Naive thymus-derived CD8-positive, alpha-beta T cell (primary cell): ENCODE measurements around the gene SMIM43. TPM values are rescaled to one million over a fixed set of nuclear protein-coding genes. Genes with fewer than 3 reads are reported as not detected.

ENCODE experiments used
- ATAC-seq, 2 donors: fragments of 150-1000 bp; cut with Tn5 transposase in 1 of 2; sonication (Bioruptor Pico), chemical (Tn5 transposase) in 1 of 2; 1 replicate in 1 of 2; 2 replicates in 1 of 2; pipeline ENCODE4 v1.10.0; 2021; ENCODE audit warnings: mild to moderate bottlenecking in 2 of 2, moderate library complexity in 2 of 2
- POLR2A ChIA-PET: fragments of 350-600 bp; sonication (Branson Sonifier 250); formaldehyde crosslinking; loops from one replicate; lab custom pipeline; 2021; ENCODE audit warnings: antibody characterized with exemption; lab: Charles Lee
- DNase-seq, 10 donors: peaks; one replicate each; pipeline versions ENCODE4 v3.0.0 to v3.0.0-alpha.2; 2020 to 2022
- H3K27ac Mint-ChIP-seq, 10 donors: one replicate each; pipeline ENCODE4 v1.8.0; 2020 to 2022; ENCODE audit warnings: mild to moderate bottlenecking in 10 of 10, mixed read lengths in 10 of 10, moderate library complexity in 4 of 10, inconsistent platforms in 1 of 10
- H3K27me3 Mint-ChIP-seq, 5 donors: one replicate each; pipeline ENCODE4 v1.8.0; 2021 to 2022; ENCODE audit warnings: mixed read lengths in 5 of 5
- H3K36me3 Mint-ChIP-seq, 3 donors: one replicate each; pipeline ENCODE4 v1.8.0; 2020 to 2022; ENCODE audit warnings: mixed read lengths in 3 of 3, mild to moderate bottlenecking in 2 of 3, inconsistent platforms in 1 of 3
- H3K4me1 Mint-ChIP-seq, 4 donors: one replicate each; pipeline ENCODE4 v1.8.0; 2021 to 2022; ENCODE audit warnings: mixed read lengths in 4 of 4
- H3K4me3 Mint-ChIP-seq, 10 donors: one replicate each; pipeline ENCODE4 v1.8.0; 2020 to 2022; ENCODE audit warnings: mild to moderate bottlenecking in 10 of 10, mixed read lengths in 10 of 10, moderate library complexity in 6 of 10, inconsistent platforms in 1 of 10
- H3K9me3 Mint-ChIP-seq, 9 donors: one replicate each; pipeline ENCODE4 v1.8.0; 2020 to 2022; ENCODE audit warnings: mixed read lengths in 9 of 9, mild to moderate bottlenecking in 3 of 9, inconsistent platforms in 1 of 9, moderate library complexity in 1 of 9
- polyA plus RNA-seq, 3 donors: library from polyadenylated mRNA; unstranded; fragments of 300-500 nt; fragmentation: Illumina TruSeq; gene quantifications; one replicate each; pipeline ENCODE4 v1.2.3, GENCODE V29; 2021
- total RNA-seq, 8 experiments: library from RNA in 2 of 8; stranded (reverse) in 2 of 8; gene quantifications; one replicate each; pipeline ENCODE4 v1.2.3 and lab custom pipeline; 2021 to 2026

SMIM43 gene
- total RNA-seq (not detected), polyA plus RNA-seq (not detected), total RNA-seq (lab: John Stamatoyannopoulos, UW) (0 reads per million in 6 experiments)

DNA sequence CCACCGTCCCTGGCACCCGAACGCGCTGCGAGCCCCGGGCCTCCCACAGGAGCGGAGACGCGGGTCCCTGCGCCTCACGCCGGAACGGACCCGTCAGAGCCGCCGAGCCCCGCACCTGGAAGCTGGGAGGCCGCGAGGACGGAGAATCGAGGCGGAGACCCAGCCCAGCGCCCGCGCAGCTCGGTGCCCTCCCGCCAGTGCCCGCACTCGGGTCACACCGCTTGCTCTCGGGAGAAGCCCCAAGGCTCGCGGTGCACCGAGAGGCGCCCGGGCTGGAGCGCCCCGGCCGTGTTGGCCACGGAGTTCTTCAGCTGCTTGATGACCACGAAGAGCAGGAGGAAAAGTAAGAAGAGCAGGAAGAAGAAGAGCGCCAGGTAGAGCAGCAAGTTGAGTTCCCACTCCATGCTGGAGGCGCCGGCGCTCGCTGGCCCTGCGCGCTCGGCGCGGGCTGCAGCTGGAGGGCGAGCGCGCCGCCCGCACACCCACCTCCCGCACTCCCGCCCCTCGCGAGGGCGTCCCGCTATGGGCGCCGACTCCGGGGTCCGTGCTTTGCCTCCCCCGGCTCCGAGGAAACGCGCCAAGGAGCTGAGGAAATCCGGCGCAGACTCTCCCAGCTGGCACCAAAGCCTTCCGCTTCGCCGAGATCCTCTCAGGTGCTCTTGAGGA is at the start of gene SMIM43:
Gene SMIM43 (minus strand): TSS at position 463 of the 666 bp plus-strand sequence. CDS start 59 bp downstream, at position 404.
- peaks cover 3 to 10% (median 7%) of the 10 kb centered on the region in 4 donors for H3K4me1 Mint-ChIP-seq
- peaks cover 39 to 74% (median 46%) of the 10 kb centered on the region in 5 donors for H3K27me3 Mint-ChIP-seq
- ATAC-seq = no peak
- POLR2A ChIA-PET = no interaction called here
- H3K9me3 Mint-ChIP-seq = no peaks in the 10 kb centered on the region
- H3K36me3 Mint-ChIP-seq = peaks cover 0 to 3% (median 0%) of the 10 kb centered on the region in 3 donors
- peak within 1 kb of the TSS in 9 of 10 donors; percentile 20 to 74 (median 51) for H3K4me3 Mint-ChIP-seq
- peak within 1 kb of the TSS in 1 of 10 donors; percentile 54 for H3K27ac Mint-ChIP-seq
- no peak for DNase-seq

DNA sequence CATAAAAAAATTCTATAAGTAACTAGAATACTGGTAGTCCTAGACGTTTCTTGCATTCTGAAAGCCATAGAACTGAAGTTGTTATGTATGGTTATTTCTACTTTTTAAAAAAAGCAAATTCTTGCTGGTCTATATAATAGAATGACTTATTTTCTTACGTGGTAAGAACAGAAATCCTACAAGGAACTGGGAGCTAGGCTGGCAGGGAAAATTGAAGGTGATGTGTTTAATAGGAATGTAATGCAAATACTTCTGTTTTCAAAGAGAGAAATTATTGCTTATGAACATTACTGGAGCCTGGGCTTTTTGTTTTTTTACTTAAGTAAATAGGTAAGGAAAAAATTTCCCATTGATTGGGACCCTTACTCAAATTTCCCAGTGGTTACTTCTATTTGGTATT is 49.8 kb upstream of the SMIM43 start:
- POLR2A ChIA-PET = no interaction called here
- no peak for DNase-seq
- H3K36me3 Mint-ChIP-seq = peaks cover 3 to 85% (median 14%) of the 10 kb centered on the region in 3 donors
- H3K27me3 Mint-ChIP-seq = no peaks in the 10 kb centered on the region
- no peaks in the 10 kb centered on the region for H3K9me3 Mint-ChIP-seq
- H3K4me3 Mint-ChIP-seq = no peak overlapping the region
- H3K4me1 Mint-ChIP-seq = peaks cover 0 to 9% (median 3%) of the 10 kb centered on the region in 4 donors
- H3K27ac Mint-ChIP-seq = peak overlapping the region in 1 of 10 donors; percentile 18
- ATAC-seq = no peak

DNA sequence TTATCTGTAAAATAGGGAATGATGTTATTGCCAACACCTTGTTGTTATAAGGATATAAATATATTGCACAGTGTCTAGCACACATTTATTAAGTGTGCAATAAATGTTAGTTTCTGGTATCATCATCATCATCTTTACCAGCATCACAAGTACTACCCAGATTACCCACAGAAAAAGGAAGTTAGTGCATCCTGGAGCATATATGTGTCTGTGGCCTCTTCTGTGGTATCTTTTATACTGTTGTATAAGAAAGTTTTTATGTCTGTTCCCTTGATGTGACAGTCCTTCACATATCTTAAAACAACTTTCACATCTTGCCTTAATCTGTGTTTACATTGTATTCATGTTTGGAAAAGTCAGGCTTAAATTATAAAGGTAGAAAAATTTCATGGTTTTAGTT is 46.2 kb upstream of the SMIM43 start:
- ATAC-seq (no peak), DNase-seq (no peak)
- Mint-ChIP-seq H3K4me1 (peaks cover 0 to 14% (median 4%) of the 10 kb centered on the region in 4 donors), H3K27me3 (no peaks in the 10 kb centered on the region), H3K36me3 (peaks cover 3 to 89% (median 24%) of the 10 kb centered on the region in 3 donors), H3K4me3 (no peak overlapping the region), H3K9me3 (no peaks in the 10 kb centered on the region), H3K27ac (peak overlapping the region in 5 of 10 donors; percentile 5 to 73 (median 11))
- POLR2A ChIA-PET = no interaction called here

DNA sequence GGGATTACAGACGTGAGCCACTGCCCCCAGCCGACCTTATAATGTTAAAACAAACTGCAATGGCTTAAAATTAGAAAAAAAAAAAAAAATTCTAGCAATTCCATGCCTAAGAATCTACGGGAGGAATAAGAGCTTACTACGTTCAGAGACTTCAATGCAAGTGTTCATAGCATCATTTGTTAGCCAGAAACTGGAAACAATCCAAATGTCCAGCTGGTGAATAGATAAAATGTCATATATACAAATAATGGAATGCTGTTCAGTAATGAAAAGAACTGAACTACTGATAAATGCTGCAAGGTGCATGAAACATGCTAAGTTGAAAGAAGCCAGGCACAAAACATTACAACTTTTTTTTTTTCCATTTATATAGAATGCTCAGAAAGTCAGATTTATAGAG is 41.4 kb upstream of the SMIM43 start:
- POLR2A ChIA-PET = interaction anchor here (0.7 kb wide), 1 partner anchor 988 kb away, joined by 3 read pairs; no protein-coding TSS in a partner anchor
- peaks cover 0 to 79% (median 23%) of the 10 kb centered on the region in 3 donors for H3K36me3 Mint-ChIP-seq
- H3K4me1 Mint-ChIP-seq = peaks cover 5 to 33% (median 23%) of the 10 kb centered on the region in 4 donors

DNA sequence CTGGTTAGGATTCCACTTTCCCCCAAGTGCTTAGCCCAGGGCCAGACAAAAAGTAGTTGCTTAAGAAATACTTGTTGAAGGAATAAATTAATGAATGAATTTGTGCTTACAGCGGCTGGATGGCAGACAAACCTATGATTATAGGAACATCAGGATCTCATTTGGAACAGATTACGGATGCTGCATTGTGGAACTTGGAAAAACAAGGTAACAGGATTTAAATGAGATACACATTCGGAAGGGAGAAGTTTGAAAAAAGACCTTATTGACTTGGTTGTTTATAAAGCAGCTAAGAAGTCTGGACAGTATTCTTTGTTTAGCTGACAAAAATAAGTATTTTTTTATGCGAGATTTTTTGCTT is 36.7 kb upstream of the SMIM43 start:
- DNase-seq = no peak
- H3K4me3 Mint-ChIP-seq = peak overlapping the region; percentile 88 to 99 (median 95)
- no peaks in the 10 kb centered on the region for H3K9me3 Mint-ChIP-seq
- POLR2A ChIA-PET = interaction anchor here (1.3 to 3.8 kb wide), 4 partner anchors 20 to 350 kb away, joined by 3 to 26 read pairs (median 6); partner anchors contain the start of genes BLTP1 and CCNA2
- H3K4me1 Mint-ChIP-seq = peaks cover 11 to 52% (median 43%) of the 10 kb centered on the region in 4 donors
- peaks cover 5 to 37% (median 15%) of the 10 kb centered on the region in 3 donors for H3K36me3 Mint-ChIP-seq
- peak overlapping the region; percentile 97 to 100 (median 99) for H3K27ac Mint-ChIP-seq
- no peak for ATAC-seq
- H3K27me3 Mint-ChIP-seq = peaks cover 0 to 4% (median 0%) of the 10 kb centered on the region in 5 donors

More for the DNA sequence above, 41.4 kb upstream of the SMIM43 start:
- Mint-ChIP-seq H3K4me3 (no peak overlapping the region), H3K27ac (peak overlapping the region in 1 of 10 donors; percentile 40), H3K27me3 (no peaks in the 10 kb centered on the region), H3K9me3 (no peaks in the 10 kb centered on the region)
- ATAC-seq (no peak), DNase-seq (no peak)

DNA sequence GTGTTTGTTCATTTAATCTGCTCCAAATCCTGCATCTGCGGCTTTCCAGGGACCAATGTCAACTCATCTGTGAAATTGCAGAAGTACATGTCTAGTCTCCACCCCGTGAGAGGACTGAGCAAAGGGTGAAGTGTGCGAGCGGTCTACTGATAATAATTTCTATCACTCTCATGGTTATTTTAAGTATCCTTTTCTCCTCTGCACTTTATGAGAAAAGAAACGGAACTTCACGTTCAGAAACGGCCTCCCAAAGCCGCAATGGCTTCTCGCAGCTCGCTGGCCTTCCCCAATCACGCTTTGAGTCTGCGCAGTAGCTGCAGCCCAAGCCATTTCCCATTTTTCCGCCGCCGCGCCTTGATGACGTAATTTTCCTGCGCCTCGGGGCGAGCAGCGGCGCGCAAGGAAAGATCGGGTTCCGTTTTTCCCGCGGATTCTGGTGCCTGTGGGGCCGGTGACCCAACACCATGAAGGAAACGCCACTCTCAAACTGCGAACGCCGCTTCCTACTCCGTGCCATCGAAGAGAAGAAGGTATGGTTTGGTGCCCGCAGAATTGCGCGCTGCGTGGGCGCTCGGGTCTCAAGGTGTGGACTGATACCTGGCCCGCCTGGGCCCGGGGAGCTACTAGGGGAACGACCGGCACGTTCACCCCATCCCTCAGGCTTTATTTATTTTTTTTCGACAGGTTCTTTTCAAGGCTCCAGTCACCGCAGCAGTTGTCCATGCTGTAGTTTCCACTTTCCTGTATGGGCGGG is 36.2 kb upstream of the SMIM43 start, which contains the start of gene EXOSC9:
Gene EXOSC9 (plus strand): TSS at position 363 of the 754 bp plus-strand sequence. CDS start 102 bp downstream, at position 465.
- Mint-ChIP-seq H3K4me1 (peaks cover 11 to 52% (median 43%) of the 10 kb centered on the region in 4 donors), H3K27me3 (peaks cover 0 to 4% (median 0%) of the 10 kb centered on the region in 5 donors), H3K4me3 (peak within 1 kb of the TSS; percentile 88 to 99 (median 95)), H3K27ac (peak within 1 kb of the TSS; percentile 97 to 100 (median 99)), H3K9me3 (no peaks in the 10 kb centered on the region), H3K36me3 (peaks cover 5 to 32% (median 10%) of the 10 kb centered on the region in 3 donors)
- peak; percentile 82 to 86 for ATAC-seq
- DNase-seq = peak; percentile 88 to 98 (median 94)
- POLR2A ChIA-PET = interaction anchor here (1.3 to 3.8 kb wide), 5 partner anchors 20 to 351 kb away, joined by 3 to 26 read pairs (median 5); partner anchors contain the start of genes BBS7, BLTP1 and CCNA2

DNA sequence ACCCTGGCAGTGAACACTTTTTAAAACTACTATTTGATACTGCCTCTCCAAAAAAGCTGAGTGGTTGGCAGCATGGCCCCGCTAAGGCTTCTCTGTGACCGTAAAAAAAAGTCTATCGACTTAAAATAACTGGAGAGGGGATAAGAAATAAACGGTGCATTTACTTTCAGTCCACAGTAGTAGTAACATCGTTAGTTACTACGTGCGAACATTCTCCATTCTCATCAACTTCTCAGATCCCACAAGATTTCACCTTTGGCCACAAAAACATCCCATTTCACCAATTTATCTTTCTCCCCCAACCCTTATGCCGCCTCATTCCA is 35.6 kb upstream of the SMIM43 start:
- DNase-seq (no peak), ATAC-seq (peak; percentile 37 to 38)
- H3K4me3 Mint-ChIP-seq = peak overlapping the region; percentile 88 to 99 (median 95)
- H3K4me1 Mint-ChIP-seq = peaks cover 11 to 52% (median 44%) of the 10 kb centered on the region in 4 donors
- H3K9me3 Mint-ChIP-seq = no peaks in the 10 kb centered on the region
- peaks cover 0 to 4% (median 0%) of the 10 kb centered on the region in 5 donors for H3K27me3 Mint-ChIP-seq
- POLR2A ChIA-PET = interaction anchor here (1.3 to 3.8 kb wide), 5 partner anchors 21 to 351 kb away, joined by 3 to 26 read pairs (median 5); partner anchors contain the start of genes BBS7, BLTP1 and CCNA2
- peak overlapping the region; percentile 97 to 100 (median 99) for H3K27ac Mint-ChIP-seq
- H3K36me3 Mint-ChIP-seq = peaks cover 5 to 26% (median 9%) of the 10 kb centered on the region in 3 donors

DNA sequence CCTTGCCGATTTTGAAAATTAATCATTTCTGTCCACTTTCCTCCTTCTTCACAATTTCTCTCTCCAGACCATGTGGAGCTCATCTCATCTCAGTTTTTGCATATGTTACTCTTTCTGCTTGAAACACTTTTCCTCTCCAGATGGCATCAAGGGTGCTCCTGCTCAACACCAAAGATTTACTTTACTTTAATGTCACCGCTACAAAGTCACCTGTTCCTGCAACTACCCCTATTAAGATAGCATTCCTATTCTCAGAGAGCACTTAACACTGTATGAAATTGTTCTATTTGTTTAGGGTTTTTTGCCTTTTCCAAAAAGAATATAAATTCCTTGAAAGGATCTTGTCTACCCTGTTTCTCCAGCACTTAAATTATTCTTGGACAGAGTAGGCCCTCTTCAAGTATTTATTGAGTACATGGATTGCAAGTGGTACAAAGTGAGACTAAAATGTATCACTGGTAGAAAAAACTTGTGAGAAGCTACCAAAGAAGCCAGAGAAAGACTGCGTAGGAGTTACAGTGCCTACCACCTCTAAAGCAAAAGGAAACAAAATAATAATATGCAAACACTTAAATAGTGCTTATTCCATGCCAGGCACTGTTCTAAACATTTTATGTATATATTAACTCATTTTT is 35.0 kb upstream of the SMIM43 start:
- DNase-seq (no peak), ATAC-seq (no peak)
- Mint-ChIP-seq H3K27ac (peak overlapping the region; percentile 97 to 100 (median 99)), H3K27me3 (peaks cover 0 to 4% (median 0%) of the 10 kb centered on the region in 5 donors), H3K9me3 (no peaks in the 10 kb centered on the region), H3K4me3 (peak overlapping the region; percentile 88 to 99 (median 95)), H3K4me1 (peaks cover 13 to 47% (median 45%) of the 10 kb centered on the region in 4 donors), H3K36me3 (peaks cover 4 to 20% (median 5%) of the 10 kb centered on the region in 3 donors)
- POLR2A ChIA-PET = interaction anchor here (1.7 to 3.8 kb wide), 3 partner anchors 22 to 70 kb away, joined by 5 to 26 read pairs (median 9); partner anchors contain the start of genes BBS7 and CCNA2

DNA sequence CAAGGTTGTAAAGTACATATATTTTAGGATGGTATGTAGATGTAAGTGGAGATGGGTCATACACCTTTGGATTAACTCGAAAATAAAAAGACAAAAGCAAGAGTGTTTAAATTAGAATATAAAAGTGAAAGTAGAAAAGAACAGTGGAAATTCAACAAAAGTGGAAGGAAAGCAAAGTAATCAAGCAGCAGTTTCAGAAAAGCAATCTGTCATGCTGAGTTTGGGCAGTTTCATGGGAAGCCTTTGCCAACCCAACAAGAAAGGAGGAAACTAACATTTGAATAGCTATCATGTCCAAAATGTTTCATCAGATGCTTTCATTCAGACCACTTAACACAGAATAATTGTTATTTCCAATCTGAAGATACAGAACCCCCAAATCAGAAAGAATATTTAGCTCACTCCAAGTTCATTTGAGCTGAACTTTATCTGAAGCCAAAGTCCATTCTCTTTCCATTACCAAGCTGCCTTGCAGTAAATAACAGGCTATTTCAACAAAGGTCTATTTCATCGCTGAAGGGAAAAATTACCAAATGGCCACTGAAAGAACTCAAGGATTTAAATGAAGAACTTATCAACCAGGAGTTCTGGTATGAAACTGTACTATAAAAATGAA is 34.4 kb upstream of the SMIM43 start:
- POLR2A ChIA-PET = interaction anchor here (3.8 kb wide), 1 partner anchor 25 kb away, joined by 26 read pairs; the partner anchor contains the start of gene CCNA2
- DNase-seq (no peak), ATAC-seq (no peak)
- H3K9me3 Mint-ChIP-seq = no peaks in the 10 kb centered on the region
- peaks cover 13 to 44% (median 42%) of the 10 kb centered on the region in 4 donors for H3K4me1 Mint-ChIP-seq
- peaks cover 4 to 15% (median 5%) of the 10 kb centered on the region in 3 donors for H3K36me3 Mint-ChIP-seq
- H3K27ac Mint-ChIP-seq = peak overlapping the region; percentile 9 to 100 (median 98)
- H3K4me3 Mint-ChIP-seq = peak overlapping the region; percentile 4 to 99 (median 62)
- H3K27me3 Mint-ChIP-seq = peaks cover 0 to 6% (median 0%) of the 10 kb centered on the region in 5 donors

DNA sequence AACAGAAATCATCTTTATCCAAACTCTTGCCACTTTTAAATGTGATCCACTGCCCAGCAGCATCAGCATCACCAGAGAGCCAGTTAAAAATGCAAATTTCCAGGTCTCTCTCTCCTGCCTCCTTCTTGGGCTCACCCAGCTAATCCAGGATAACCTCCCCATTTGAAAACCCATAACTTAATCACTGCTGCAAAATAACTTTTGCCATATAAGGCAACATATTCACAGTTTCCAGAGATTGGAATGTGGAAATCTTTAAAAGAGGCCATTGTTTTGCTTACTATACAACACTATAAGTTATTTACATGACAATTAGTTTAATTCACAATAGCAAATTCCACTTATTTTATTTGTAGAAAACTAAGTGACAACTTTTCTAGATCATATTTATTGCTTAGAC is 31.3 kb upstream of the SMIM43 start:
- Mint-ChIP-seq H3K27ac (no peak overlapping the region), H3K9me3 (no peaks in the 10 kb centered on the region), H3K36me3 (peaks cover 0 to 5% (median 4%) of the 10 kb centered on the region in 3 donors), H3K27me3 (peaks cover 0 to 7% (median 1%) of the 10 kb centered on the region in 5 donors), H3K4me1 (peaks cover 10 to 30% (median 26%) of the 10 kb centered on the region in 4 donors), H3K4me3 (no peak overlapping the region)
- no peak for ATAC-seq
- POLR2A ChIA-PET = no interaction called here
- DNase-seq = no peak

DNA sequence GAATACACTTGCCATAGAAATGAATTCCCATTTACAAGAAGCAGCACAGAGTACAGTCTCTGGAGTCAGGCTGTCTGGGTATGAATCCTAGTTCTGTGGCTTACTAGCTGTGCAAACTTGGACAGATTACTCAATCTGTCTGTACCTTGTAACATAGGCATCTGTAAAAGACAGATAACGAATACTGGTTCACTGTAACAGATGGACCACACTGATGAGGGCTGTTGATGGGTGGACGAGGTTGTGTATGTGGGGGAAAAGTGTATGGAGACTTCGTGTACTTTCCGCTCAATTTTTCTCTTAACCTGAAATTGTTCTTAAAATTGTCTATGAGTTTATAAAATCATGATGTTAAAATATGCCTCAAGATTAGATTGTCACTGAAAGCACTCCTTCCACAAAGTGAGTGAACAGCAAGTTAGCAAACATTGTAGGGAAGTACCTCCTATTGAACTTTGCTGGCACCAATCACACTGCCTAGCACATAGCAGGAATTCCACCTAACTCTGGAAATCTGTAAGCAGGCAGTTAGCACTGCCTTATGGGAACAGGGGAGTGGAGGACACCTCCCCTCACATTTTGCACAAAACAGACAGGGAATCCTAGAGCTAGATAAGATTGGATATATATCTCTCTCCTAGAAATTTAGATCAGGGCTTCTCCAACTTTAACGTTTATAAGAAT is 29.7 kb upstream of the SMIM43 start:
- DNase-seq (no peak), ATAC-seq (no peak)
- H3K9me3 Mint-ChIP-seq = no peaks in the 10 kb centered on the region
- no peak overlapping the region for H3K27ac Mint-ChIP-seq
- POLR2A ChIA-PET = no interaction called here
- H3K4me3 Mint-ChIP-seq = no peak overlapping the region
- H3K4me1 Mint-ChIP-seq = peaks cover 2 to 14% (median 10%) of the 10 kb centered on the region in 4 donors
- H3K36me3 Mint-ChIP-seq = peaks cover 0 to 2% (median 0%) of the 10 kb centered on the region in 3 donors
- H3K27me3 Mint-ChIP-seq = peaks cover 1 to 11% (median 4%) of the 10 kb centered on the region in 5 donors
